Measurements from ENCODE around the gene FOXK2.

DNA sequence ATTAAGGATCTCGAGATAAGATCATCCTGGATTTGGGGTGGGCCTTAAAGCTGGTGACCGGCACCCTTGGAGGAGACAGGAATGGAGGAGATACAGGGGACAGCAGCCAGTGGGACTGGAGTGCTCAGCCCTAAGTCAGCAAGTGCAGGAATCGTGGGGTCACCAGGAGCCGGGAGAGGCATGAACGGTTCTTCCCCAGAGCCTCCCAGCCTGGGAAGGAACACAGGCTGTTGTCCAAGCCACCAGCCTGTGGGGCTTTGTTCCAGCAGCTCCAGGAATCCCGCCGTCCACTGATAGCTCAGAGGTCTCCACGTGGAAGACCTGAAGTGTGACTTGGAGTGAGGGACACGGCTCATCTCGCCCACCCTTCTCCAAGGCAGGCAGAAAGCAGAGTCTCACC is 131.2 kb downstream of the FOXK2 start:
- TF ChIP-seq CTCF (IDR thresholded peaks at IDR 0.05; ENCODE audit: poor library complexity) = no peak
- no peak for TF ChIP-seq EZH2 (IDR thresholded peaks at IDR 0.05; ENCODE audit: borderline replicate concordance)
- no peak for TF ChIP-seq EZH2phosphoT487 (IDR thresholded peaks at IDR 0.05; ENCODE audit: low read depth, severe bottlenecking, unreplicated experiment)
